HL-60 (cell line): ENCODE data around the gene RSRC1.

Source experiments
- DNase-seq, 2 experiments: peaks; one replicate each; pipeline ENCODE4 v3.0.0-alpha.2; 2010 to 2020; ENCODE audit warnings: low read depth in 1 of 2, low spot score in 1 of 2
- H3K27ac ChIP-seq: fragments of 250-450 bp; sonication (Bioruptor Pico); replicated peaks from 2 replicates; pipeline ENCODE4 v1.5.1; 2020; ENCODE audit warnings: mild to moderate bottlenecking, moderate library complexity
- H3K27me3 ChIP-seq: fragments of 250-450 bp; sonication (Bioruptor Pico); 2 replicates; pipeline ENCODE4 v1.5.1; 2021; ENCODE audit warnings: mild to moderate bottlenecking, moderate library complexity; ENCODE audit not compliant: insufficient read depth, poor library complexity, severe bottlenecking
- H3K4me3 ChIP-seq: replicated peaks from 2 replicates; pipeline ENCODE4 v1.5.1; 2011; ENCODE audit warnings: mild to moderate bottlenecking, control low read depth, low read length; ENCODE audit not compliant: insufficient read depth
- CTCF ChIP-seq: IDR thresholded peaks from one replicate; pipeline ENCODE4 v1.5.1; 2011; ENCODE audit warnings: low read length, control low read depth, inconsistent platforms; ENCODE audit not compliant: insufficient read depth
- GABPA ChIP-seq: IDR thresholded peaks from 2 replicates; pipeline ENCODE4 v1.6.1; 2012; ENCODE audit warnings: low read depth
- POLR2AphosphoS5 ChIP-seq: IDR thresholded peaks from 2 replicates; pipeline ENCODE4 v1.6.1; 2012; ENCODE audit warnings: low read depth
- REST ChIP-seq: IDR thresholded peaks from 2 replicates; pipeline ENCODE4 v1.6.1; 2012; ENCODE audit warnings: low read depth; ENCODE audit not compliant: insufficient replicate concordance
- SPI1 ChIP-seq: IDR thresholded peaks from 2 replicates; pipeline ENCODE4 v1.6.1; 2012; ENCODE audit warnings: low read depth, mild to moderate bottlenecking, borderline replicate concordance

The RSRC1 gene

GRCh38 chr3:158128755-158129154 is 18.9 kb downstream of the RSRC1 start:
- Histone ChIP-seq H3K27ac (no peak overlapping the region), H3K4me3 (no peak overlapping the region), H3K27me3 (no peaks in the 10 kb centered on the region)
- DNase-seq = no peak
- TF ChIP-seq SPI1 (no peak), GABPA (no peak), CTCF (no peak), POLR2AphosphoS5 (no peak), REST (no peak)

- TF ChIP-seq POLR2AphosphoS5 (no peak), CTCF (no peak), GABPA (no peak), SPI1 (no peak), REST (no peak)
- Histone ChIP-seq H3K27me3 (no peaks in the 10 kb centered on the region), H3K27ac (no peak overlapping the region), H3K4me3 (no peak overlapping the region)
- no peak for DNase-seq
Measured at GRCh38 chr3:158134363-158134762, 24.5 kb downstream of the RSRC1 start.

GRCh38 chr3:158140396-158140795 is 30.5 kb downstream of the RSRC1 start:
- TF ChIP-seq CTCF (no peak), POLR2AphosphoS5 (no peak), SPI1 (no peak), GABPA (no peak), REST (no peak)
- H3K27me3 ChIP-seq = no peaks in the 10 kb centered on the region
- H3K4me3 ChIP-seq = no peak overlapping the region
- no peak for DNase-seq
- H3K27ac ChIP-seq = no peak overlapping the region
